Suprapubic skin (tissue), 4 donors: Measurements from ENCODE around the gene CACNB4. TPM values are rescaled to one million over a fixed set of nuclear protein-coding genes. Genes with fewer than 3 reads are reported as not detected.

Source experiments
- DNase-seq, 2 donors: peaks; one replicate each; pipeline ENCODE4 v3.0.0-alpha.2; 2019; ENCODE audit warnings: low spot score in 2 of 2
- H3K27ac ChIP-seq: fragments of 200-600 bp; sonication (generic); one replicate; pipeline ENCODE4 v1.5.1; 2019
- H3K27me3 ChIP-seq: fragments of 200-600 bp; sonication (generic); one replicate; pipeline ENCODE4 v1.5.1; 2019
- H3K36me3 ChIP-seq: fragments of 200-600 bp; sonication (generic); one replicate; pipeline ENCODE4 v1.5.1; 2019
- H3K4me1 ChIP-seq: fragments of 200-600 bp; sonication (generic); one replicate; pipeline ENCODE4 v1.5.1; 2019
- H3K4me3 ChIP-seq: fragments of 200-600 bp; sonication (generic); one replicate; pipeline ENCODE4 v1.5.1; 2019; ENCODE audit warnings: mild to moderate bottlenecking
- H3K9me3 ChIP-seq: fragments of 200-600 bp; sonication (generic); one replicate; pipeline ENCODE4 v1.5.1; 2019
- EP300 ChIP-seq: sonication (generic); formaldehyde crosslinking; IDR thresholded peaks from one replicate; pipeline ENCODE4 v1.6.1; 2017; ENCODE audit warnings: antibody characterized with exemption
- POLR2A ChIP-seq, 2 donors: fragments of 450-650 bp; IDR thresholded peaks; one replicate each; pipeline ENCODE4 v1.6.1; 2017; ENCODE audit warnings: antibody characterized with exemption in 2 of 2, mild to moderate bottlenecking in 2 of 2, moderate library complexity in 2 of 2
- POLR2AphosphoS5 ChIP-seq, 3 donors: sonication (generic); formaldehyde crosslinking; IDR thresholded peaks; one replicate each; pipeline ENCODE4 v1.6.1; 2017; ENCODE audit warnings: antibody characterized with exemption in 3 of 3
- WGBS: methylation state at CpG from one replicate; pipeline ENCODE4 v1.1.5; 2018; 5-methylcytosine and 5-hydroxymethylcytosine counted together
- total RNA-seq, 4 donors: library from RNA; depleted of rRNA; stranded (reverse); fragments of >200 nt; gene quantifications; one replicate each; pipeline ENCODE4 v1.1.0, GENCODE V29; 2016
- TF ChIP-seq, protein P1 (sequence below), 2 donors: fragments of 200-600 bp in 1 of 2; fragments of 450-650 bp in 1 of 2; sonication (generic) in 1 of 2; IDR thresholded peaks; one replicate each; pipeline ENCODE4 v1.5.1; 2016 to 2019; ENCODE audit warnings: antibody characterized with exemption in 2 of 2, mild to moderate bottlenecking in 1 of 2, moderate library complexity in 1 of 2

CACNB4 gene
- total RNA-seq, 4 donors from 2014 or later, result 7.6 to 14.5 (median 10.7) TPM

DNA sequence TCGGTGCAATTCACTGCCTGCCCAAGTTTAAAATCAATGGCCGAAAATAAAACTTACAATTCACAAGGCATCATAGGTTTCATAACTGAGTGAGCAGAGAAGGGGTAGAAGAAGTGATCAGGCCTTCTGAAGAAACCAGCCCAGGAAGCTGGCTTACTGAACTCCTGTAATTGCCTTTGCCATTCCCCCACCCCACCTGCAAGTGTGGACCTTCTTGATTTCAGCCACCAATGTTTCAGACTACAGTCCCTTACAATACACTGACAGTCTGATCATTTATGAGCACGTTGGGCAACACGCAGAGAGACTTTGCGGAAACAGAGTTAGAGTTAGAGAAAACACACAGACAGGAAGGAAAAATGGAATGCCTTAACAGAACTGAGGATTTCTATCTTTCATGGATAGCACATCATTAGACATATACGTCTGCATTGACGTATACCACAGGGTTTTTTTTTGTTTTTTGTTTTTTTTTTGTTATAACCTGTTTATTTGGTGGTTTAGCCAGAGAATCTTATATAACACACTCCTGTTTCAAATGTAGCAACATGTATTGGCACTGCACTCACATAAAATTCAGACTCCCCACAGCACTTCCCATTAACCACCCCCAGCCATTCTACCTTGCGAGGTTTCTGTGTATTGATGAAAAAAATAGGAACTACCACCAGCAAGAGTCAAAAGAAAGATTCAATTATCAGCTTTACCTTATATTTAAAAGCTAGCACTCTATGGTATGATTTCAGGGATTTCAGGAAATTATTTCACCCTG, 126.4 kb downstream of the CACNB4 start:
- WGBS, result 91% methylated on average over 8 of the region's 8 CpGs
- no peak overlapping the region for H3K27ac ChIP-seq
- no peaks in the 10 kb centered on the region for H3K9me3 ChIP-seq
- TF ChIP-seq POLR2AphosphoS5 (IDR thresholded peaks at IDR 0.05) (no peak), POLR2A (IDR thresholded peaks at IDR 0.05) (no peak), EP300 (no peak)
- TF ChIP-seq, protein P1, sequence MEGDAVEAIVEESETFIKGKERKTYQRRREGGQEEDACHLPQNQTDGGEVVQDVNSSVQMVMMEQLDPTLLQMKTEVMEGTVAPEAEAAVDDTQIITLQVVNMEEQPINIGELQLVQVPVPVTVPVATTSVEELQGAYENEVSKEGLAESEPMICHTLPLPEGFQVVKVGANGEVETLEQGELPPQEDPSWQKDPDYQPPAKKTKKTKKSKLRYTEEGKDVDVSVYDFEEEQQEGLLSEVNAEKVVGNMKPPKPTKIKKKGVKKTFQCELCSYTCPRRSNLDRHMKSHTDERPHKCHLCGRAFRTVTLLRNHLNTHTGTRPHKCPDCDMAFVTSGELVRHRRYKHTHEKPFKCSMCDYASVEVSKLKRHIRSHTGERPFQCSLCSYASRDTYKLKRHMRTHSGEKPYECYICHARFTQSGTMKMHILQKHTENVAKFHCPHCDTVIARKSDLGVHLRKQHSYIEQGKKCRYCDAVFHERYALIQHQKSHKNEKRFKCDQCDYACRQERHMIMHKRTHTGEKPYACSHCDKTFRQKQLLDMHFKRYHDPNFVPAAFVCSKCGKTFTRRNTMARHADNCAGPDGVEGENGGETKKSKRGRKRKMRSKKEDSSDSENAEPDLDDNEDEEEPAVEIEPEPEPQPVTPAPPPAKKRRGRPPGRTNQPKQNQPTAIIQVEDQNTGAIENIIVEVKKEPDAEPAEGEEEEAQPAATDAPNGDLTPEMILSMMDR (IDR thresholded peaks at IDR 0.05), result no peak
- H3K27me3 ChIP-seq, result no peaks in the 10 kb centered on the region
- H3K4me3 ChIP-seq, result no peak overlapping the region
- DNase-seq, result no peak
- no peaks in the 10 kb centered on the region for H3K36me3 ChIP-seq
- H3K4me1 ChIP-seq, result peaks cover 10% of the 10 kb centered on the region

DNA sequence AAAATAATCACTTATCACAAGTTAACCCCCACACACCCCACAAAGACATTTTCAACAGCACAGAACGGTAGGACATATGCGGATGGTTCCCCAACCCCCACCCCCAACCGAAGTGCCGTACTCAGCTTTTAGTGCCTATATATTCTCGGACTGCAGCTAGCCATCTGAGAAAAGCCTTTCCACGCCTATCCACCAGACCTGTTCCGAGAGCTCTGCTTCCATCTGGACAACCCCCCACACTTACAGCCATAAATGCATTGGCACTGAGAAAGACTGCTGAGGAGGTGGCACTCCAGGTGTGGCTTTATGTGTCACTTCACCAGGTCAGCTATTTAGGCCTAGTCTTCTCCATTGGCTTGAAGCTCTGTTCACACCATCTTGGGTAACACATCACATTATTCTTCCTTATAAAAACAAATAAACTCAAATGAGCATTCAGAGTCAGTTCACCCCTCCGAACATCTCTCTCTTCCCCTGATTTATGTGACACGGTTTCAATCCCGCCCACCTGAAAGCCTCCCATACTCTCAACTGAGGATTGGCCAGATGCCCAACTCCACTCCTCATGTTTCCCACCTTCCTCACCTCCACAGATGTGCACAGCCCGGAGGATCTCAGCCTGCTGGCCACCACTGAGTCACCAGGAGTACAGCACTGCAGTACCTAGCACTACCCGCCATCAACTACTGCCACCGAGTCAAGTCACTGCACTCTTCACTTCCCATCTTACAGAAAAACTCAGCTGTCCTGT, 127.4 kb downstream of the CACNB4 start:
- no peak overlapping the region for H3K27ac ChIP-seq
- peaks cover 10% of the 10 kb centered on the region for H3K4me1 ChIP-seq
- TF ChIP-seq POLR2A (IDR thresholded peaks at IDR 0.05) (no peak), POLR2AphosphoS5 (IDR thresholded peaks at IDR 0.05) (no peak), EP300 (no peak)
- TF ChIP-seq, protein P1 (IDR thresholded peaks at IDR 0.05), result no peak
- no peak for DNase-seq
- no peaks in the 10 kb centered on the region for H3K27me3 ChIP-seq
- no peak overlapping the region for H3K4me3 ChIP-seq
- 95% methylated on average over 13 of the region's 13 CpGs for WGBS
- H3K36me3 ChIP-seq, result no peaks in the 10 kb centered on the region
- no peaks in the 10 kb centered on the region for H3K9me3 ChIP-seq

DNA sequence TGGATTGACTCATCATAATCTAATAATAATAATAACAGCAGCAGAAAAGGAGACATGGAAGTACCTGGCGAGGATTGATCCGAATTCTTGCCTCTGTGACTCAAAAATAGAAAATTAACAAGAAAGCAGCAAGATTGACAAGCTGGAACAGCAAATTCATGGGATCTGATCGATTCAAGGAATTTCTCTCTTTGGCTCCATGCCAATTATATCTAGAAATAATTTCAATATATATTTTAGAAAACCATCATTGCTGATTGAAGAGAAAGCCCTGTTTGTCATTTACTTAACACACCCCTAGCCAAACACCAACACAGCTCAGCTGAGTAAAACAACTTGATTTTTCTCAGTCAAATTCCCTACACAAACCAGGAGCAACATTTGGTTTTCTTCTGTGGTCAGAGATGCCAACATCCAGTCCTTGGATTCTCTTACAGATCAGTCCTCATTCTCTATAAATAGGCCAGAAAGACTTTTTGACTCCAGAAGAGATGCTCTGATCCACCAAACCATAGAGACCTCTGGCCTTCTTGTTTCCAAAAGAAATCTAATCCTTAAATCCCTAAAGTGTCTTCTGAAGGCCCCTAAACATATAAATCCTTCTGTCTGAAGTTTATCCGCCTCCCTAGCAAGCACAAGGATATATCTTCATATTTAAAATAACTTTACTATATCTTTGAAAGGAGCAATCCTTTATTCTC, 129.9 kb downstream of the CACNB4 start:
- 65% methylated on average over 4 of the region's 4 CpGs for WGBS
- H3K9me3 ChIP-seq, result no peaks in the 10 kb centered on the region
- no peaks in the 10 kb centered on the region for H3K27me3 ChIP-seq
- H3K4me1 ChIP-seq, result peaks cover 9% of the 10 kb centered on the region
- no peak overlapping the region for H3K4me3 ChIP-seq
- no peak for DNase-seq
- no peak for TF ChIP-seq EP300
- TF ChIP-seq POLR2AphosphoS5 (IDR thresholded peaks at IDR 0.05), result no peak
- TF ChIP-seq, protein P1 (IDR thresholded peaks at IDR 0.05), result no peak
- no peak for TF ChIP-seq POLR2A (IDR thresholded peaks at IDR 0.05)
- H3K36me3 ChIP-seq, result no peaks in the 10 kb centered on the region
- no peak overlapping the region for H3K27ac ChIP-seq

DNA sequence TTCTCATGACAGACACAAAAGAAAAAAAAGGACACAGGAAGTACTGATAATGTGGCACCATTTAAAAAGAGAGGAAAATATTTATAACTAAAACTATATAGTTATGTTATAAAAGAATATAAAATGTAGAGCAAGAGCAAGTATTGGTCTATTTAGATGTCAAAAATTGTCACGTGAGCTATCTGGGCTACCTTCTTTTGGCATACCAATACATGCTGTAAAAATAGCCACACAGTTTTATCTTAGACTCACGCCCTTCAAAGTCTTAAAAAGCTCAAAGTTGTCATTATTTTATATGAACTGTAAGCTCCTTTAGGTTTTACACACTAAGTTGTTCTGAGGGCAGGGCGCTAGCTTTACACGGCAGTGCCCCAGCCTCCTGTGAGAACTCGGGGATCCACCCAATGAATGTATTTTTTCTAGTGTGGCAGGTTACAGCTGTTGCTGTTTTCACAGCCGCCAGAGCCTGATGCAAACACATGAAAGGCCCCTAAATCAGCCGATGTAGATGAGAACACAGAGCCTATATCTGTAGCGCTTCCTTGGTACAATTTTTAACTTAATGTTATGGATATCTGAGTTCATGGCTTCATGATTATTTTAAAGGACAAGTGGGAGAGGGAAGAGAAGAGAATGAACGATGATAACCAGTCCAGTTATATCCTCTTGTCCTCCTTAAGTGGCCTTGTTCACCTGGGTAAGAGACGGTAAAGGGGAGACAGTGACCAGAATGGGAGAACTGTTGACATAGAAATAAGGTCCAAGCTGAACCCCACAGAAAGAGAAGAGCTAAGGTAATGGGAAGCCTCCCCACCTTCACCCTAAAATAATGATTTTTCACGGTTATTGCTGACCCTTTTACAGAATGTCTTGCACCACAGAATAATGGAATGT, 130.8 kb downstream of the CACNB4 start:
- DNase-seq, result no peak
- Histone ChIP-seq H3K9me3 (no peaks in the 10 kb centered on the region), H3K27me3 (no peaks in the 10 kb centered on the region), H3K4me1 (peaks cover under 1% of the 10 kb centered on the region), H3K27ac (no peak overlapping the region), H3K4me3 (no peak overlapping the region), H3K36me3 (no peaks in the 10 kb centered on the region)
- TF ChIP-seq POLR2AphosphoS5 (IDR thresholded peaks at IDR 0.05) (no peak), EP300 (no peak), POLR2A (IDR thresholded peaks at IDR 0.05) (no peak)
- TF ChIP-seq, protein P1 (IDR thresholded peaks at IDR 0.05), result no peak
- WGBS, result 92% methylated on average over 11 of the region's 11 CpGs
